GM18951 (cell line): ENCODE results near the gene ACER1.

ENCODE experiments used
- POLR2A ChIP-seq: IDR thresholded peaks from 4 replicates; pipeline ENCODE4 v1.6.1; 2011; ENCODE audit warnings: mild to moderate bottlenecking; ENCODE audit not compliant: insufficient read length, insufficient read depth; ENCODE audit errors: extremely low read depth
- in situ Hi-C: fragments of 300-500 bp; cut with MboI; formaldehyde crosslinking; loops from one replicate; pipeline ENCODE4 v1.12.0; 2022; ENCODE audit warnings: low sequenced_read_pairs, mixed read lengths, inconsistent platforms; ENCODE audit not compliant: unreplicated experiment

The ACER1 gene

GRCh38 chr19:6333439-6333838 is at the start of gene ACER1:
Gene ACER1 (minus strand): TSS chr19:6333612. CDS start chr19:6333551, 61 bp downstream.
- no peak for TF ChIP-seq POLR2A
- in situ Hi-C loops = no loop called here

- no peak for TF ChIP-seq POLR2A
- in situ Hi-C loops = no loop called here
Measured at GRCh38 chr19:6383188-6383587, 49.8 kb upstream of the ACER1 start.

- in situ Hi-C loops = no loop called here
- no peak for TF ChIP-seq POLR2A
Measured at GRCh38 chr19:6381030-6381750, 47.8 kb upstream of the ACER1 start.

DNA sequence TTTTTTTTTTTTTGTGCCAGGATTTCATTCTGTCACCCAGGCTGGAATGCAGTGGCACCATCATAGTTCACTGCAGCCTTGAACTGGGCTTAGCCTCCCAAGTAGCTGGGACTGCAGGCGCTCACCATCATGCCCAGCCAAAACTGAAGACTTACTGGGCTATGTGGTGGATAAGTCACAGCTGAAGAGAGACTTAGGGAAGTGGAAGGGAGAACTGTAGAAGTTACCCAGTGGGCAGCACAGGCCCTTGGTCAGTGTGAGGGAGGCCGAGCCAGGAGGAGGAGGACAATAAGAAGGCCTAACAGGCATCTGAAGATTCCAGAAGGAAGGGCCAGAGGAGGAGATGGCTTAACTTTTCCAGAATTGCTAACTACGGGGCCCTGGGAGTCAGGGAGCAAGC is 46.3 kb upstream of the ACER1 start:
- no peak for TF ChIP-seq POLR2A
- in situ Hi-C loops = no loop called here

- no peak for TF ChIP-seq POLR2A
- in situ Hi-C loops = no loop called here
Measured at GRCh38 chr19:6378486-6378885, 45.1 kb upstream of the ACER1 start.

- no peak for TF ChIP-seq POLR2A
- in situ Hi-C loops = no loop called here
Measured at GRCh38 chr19:6378041-6378440, 44.6 kb upstream of the ACER1 start.

GRCh38 chr19:6376512-6377190 is 43.2 kb upstream of the ACER1 start:
- TF ChIP-seq POLR2A = no peak
- in situ Hi-C loops = no loop called here

- in situ Hi-C loops = no loop called here
Measured at GRCh38 chr19:6375411-6376010, 42.1 kb upstream of the ACER1 start, which contains the start of gene PSPN. Gene PSPN (minus strand): TSS chr19:6375933. CDS start chr19:6375849, 84 bp downstream.

DNA sequence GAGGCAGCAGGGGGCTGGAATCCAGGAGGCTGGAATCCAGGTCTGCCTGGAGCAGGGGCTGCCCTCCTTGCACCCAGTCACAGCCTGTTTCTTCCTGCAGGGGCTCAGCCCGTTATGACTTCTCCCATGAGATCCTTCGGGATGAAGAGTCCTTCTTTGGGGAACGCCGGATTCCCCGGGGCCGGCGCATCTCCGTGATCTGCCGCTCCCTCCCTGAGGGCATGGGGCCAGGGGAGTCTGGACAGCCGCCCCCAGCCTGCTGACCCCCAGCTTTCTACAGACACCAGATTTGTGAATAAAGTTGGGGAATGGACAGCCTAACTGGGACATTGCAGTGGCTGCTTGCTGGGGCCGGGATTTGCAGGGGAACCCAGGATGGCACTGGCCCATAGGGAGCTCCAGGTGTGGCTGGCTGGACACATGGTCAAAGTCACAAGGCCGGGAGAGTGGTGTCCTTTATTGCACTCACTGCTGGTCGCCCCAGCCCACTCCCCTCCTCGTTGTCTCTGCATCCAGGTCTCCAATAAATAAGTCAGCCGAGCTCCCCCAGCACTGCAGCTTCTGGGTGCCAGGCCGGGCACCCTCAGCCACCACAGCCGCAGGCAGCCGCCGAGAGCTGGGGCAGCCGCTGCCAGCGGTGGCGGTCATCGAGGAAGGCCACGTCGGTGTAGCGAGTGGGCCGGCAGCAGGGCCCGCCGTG is 41.4 kb upstream of the ACER1 start:
- TF ChIP-seq POLR2A = no peak
- in situ Hi-C loops = no loop called here

More at GRCh38 chr19:6375411-6376010, 42.1 kb upstream of the ACER1 start, which contains the start of gene PSPN:
- no peak for TF ChIP-seq POLR2A

- in situ Hi-C loops = no loop called here
Measured at GRCh38 chr19:6374161-6374709, 40.8 kb upstream of the ACER1 start.

GRCh38 chr19:6373813-6374108 is 40.3 kb upstream of the ACER1 start:
- in situ Hi-C loops = no loop called here
- no peak for TF ChIP-seq POLR2A

More at GRCh38 chr19:6374161-6374709, 40.8 kb upstream of the ACER1 start:
- no peak for TF ChIP-seq POLR2A

GRCh38 chr19:6373096-6373812 is 39.8 kb upstream of the ACER1 start:
- no peak for TF ChIP-seq POLR2A
- in situ Hi-C loops = no loop called here

DNA sequence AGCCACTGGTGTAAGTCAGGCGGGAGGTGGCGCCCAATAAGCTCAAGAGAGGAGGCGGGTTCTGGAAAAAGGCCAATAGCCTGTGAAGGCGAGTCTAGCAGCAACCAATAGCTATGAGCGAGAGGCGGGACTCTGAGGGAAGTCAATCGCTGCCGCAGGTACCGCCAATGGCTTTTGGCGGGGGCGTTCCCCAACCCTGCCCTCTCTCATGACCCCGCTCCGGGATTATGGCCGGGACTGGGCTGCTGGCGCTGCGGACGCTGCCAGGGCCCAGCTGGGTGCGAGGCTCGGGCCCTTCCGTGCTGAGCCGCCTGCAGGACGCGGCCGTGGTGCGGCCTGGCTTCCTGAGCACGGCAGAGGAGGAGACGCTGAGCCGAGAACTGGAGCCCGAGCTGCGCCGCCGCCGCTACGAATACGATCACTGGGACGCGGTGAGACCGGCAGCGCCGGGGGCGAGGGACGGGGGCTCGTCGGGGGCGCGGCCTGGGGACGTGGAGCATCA is 39.2 kb upstream of the ACER1 start, which contains the start of gene ALKBH7:
TSS of gene ALKBH7 (plus strand) at position 201 of the 502 bp plus-strand sequence. CDS start at position 228, 27 bp downstream.
- TF ChIP-seq POLR2A = peak; percentile 72
- in situ Hi-C loops = no loop called here
